CD4-positive, alpha-beta T cell treated with Interleukin-6 at 100 ng/mL for 8 hours (primary cell): ENCODE results near the gene PPM1H.
"Not testable (repeated sequence)": the region's sequence is repeated elsewhere in the genome, so short reads cannot be mapped to it uniquely, and the experiment has no call there.

Experiments
- DNase-seq: peaks from one replicate; pipeline ENCODE4 v3.0.0-alpha.2; 2020; ENCODE audit warnings: mixed read lengths, low spot score

The PPM1H gene

GRCh38 chr12:62767496-62767895 lies 167.5 kb downstream of the PPM1H start:
- DNase-seq = no peak

- DNase-seq = no peak
Measured at GRCh38 chr12:62766496-62766895, 168.5 kb downstream of the PPM1H start.

GRCh38 chr12:62763861-62764645 lies 170.9 kb downstream of the PPM1H start:
- no peak for DNase-seq

GRCh38 chr12:62763312-62763711 lies 171.6 kb downstream of the PPM1H start:
- DNase-seq = no peak

DNA sequence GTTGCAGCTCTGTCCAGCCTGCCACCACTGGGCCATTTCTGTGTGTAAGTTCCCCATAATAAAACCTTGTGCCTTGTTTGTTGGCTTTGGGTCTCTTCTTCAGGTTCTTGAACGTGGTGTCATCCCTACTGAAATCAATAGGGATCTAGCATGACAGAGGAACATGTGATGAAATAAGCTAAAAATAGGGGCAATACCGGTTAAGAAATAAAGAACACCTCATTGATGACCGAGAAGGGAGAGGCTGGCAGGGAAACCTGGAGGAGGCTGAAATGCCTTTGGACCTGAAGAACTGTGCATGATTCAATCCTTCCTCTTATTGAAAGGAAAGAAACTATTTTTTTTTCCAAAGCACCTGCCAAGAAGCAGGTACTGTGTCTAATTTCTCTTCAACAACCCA lies 172.3 kb downstream of the PPM1H start:
- no peak for DNase-seq

DNA sequence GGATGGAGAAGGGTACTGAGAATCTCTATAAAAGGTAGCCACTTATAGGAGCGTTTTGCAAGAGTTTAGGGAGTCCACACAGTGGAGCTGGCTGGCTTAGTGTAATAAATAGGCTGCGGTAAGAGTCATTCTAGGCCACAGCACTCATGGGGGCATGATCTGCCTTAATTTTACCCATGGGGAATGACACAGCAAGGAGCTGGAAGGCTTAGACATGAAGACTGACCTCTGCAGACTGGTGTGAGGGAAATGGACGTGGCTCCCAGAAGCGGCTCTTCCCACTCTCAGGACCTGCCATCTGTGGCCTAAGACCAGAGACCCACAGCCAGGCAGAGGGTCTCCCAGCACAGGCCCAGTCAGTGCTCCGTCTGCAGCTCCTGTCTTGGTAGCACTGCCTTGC lies 173.3 kb downstream of the PPM1H start:
- no peak for DNase-seq

- DNase-seq = no peak
Measured at GRCh38 chr12:62760779-62761178, 174.2 kb downstream of the PPM1H start.

DNA sequence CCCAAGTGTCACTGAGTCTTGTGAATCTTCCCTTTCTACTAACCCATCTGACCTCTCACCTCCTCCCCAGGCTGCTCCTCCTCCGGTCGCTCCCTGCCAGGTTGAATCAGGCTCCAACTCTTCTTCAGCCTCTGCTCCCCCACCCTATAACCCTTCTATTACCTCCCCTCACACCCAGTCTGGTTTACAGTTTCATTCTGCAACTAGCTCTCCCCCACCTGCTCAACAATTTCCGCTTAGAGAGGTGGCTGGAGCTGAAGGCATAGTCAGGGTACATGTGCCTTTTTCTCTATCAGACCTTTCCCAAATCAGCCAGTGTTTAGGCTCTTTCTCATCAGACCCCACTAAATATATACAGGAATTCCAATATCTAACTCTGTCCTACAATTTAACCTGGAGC lies 174.6 kb downstream of the PPM1H start:
- DNase-seq = not testable (repeated sequence)

- no peak for DNase-seq
Measured at GRCh38 chr12:62758216-62758615, 176.7 kb downstream of the PPM1H start.

DNA sequence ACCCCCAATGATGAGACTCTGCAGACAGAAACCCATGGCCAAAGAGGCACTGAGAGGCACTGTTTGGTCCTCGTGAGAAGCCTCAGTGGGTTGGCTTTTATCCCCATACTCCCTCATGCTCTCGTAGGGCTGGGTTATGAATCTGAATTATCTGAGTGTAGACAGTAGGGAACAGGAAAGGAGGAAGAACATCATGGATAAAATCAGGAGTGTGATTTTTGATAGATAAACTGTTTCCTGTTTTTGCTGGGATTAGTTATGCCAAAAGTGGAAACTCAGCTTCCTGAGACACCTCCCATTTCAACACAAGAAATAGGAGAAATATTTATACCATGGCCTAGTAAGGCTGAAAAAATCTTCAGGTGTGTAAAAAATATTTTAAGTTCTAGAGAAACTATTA lies 177.9 kb downstream of the PPM1H start:
- no peak for DNase-seq

- no peak for DNase-seq
Measured at GRCh38 chr12:62754706-62755105, 180.2 kb downstream of the PPM1H start.

- no peak for DNase-seq
Measured at GRCh38 chr12:62751810-62752155, 183.2 kb downstream of the PPM1H start.

DNA sequence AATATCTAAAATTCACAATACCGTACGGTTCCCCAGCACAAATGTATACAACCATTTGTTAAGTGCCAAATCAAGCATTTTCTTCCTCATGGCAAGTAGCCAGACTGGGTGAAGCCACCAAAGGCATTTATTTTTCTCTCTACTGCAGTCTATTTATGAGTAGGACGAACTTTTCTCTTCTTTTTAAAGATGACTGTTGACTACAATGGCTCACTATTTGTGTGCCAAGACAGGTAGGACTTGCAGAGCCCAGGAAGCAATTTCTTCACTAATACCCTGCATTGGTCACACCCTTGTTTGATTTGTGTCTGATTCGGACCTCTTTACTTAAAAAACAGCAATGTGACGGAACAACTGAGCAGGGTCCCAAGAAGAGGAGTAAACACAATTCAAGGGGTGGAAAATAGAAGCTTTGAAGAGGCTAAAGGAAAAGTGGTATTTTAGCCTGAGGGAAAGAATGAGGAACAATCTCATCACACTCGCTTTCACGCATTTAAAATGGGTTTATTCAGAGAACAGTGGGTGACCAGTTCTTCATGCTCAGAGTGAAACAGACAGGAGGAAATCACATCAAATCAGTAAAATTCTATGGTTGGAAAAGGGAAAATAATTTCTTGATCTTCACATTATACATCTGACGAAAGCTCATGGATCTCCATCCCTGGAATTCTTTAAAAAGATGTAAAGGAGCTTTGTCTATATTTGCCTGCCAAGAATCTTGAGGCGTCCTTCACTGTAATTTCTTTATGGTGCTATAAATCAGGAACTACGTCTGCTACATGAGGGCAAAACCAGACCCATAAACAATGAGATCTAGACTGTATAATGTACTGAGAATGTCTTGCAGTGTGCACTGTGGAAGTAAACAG lies 183.8 kb downstream of the PPM1H start:
- DNase-seq = no peak

DNA sequence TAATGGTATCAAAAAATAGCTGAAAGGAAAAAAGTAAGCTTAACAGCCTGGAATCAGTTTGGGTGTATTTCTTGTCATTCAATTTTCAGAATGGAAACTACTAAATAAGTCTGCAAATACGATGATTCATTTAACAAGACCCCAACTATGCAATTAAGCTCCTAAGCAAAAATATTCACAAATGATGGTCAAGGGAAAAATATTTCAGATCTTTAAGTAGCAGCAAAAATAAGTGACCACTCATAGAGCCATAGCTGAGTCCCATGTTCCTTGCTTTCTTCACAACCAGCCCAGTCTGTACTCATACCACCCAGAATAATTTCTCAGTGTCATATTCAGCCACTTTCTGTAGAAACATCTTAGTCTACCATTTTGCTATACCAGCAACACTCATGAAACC lies 185.4 kb downstream of the PPM1H start:
- DNase-seq = no peak

DNA sequence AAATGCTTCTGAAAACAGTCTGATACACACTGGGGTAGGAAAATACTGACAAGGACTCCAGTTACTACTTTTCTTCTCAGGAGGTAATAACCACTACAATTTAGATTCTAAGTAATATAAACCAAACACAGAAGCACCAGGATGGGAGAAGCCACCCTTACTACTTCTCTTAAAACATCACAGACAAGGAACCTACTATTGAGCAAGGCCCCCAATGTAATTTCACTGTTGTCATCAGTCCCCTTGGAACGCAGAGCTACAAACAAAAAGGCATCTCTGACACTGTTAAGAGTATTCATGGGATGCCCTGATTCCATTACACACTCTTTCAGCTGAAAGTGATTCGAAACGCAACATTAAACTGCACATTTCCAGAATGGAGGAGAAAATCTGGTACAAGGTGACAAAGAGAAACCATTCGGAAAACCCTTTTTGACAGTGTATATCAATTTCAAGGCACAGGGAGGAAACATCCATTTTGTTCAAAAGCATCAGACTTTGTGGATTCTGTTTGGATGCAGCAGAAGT lies 185.9 kb downstream of the PPM1H start:
- DNase-seq = no peak

GRCh38 chr12:62744551-62744950 lies 190.4 kb downstream of the PPM1H start:
- DNase-seq = no peak

- no peak for DNase-seq
Measured at GRCh38 chr12:62739266-62740015, 195.5 kb downstream of the PPM1H start.

- DNase-seq = no peak
Measured at GRCh38 chr12:62738616-62739015, 196.3 kb downstream of the PPM1H start.

GRCh38 chr12:62738105-62738504 lies 196.8 kb downstream of the PPM1H start:
- no peak for DNase-seq

DNA sequence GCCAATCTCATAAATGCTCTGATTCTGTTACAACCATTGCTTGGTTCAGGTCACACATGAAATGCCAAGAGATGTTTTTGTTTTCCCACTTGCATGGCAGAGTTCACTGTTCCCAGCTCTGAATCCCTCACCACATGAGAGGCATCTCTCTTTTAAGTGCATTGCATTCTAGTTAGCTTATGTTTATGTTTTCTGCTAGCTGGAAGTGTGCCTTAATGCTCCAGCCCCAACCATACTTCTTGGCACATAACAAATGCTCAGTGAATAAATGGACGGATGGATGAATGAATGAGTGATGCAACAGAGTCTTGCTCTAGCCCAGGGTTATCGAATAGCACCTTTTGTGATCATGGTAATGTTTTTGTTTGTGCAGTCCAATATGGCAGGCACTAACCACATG lies 197.3 kb downstream of the PPM1H start:
- no peak for DNase-seq

DNA sequence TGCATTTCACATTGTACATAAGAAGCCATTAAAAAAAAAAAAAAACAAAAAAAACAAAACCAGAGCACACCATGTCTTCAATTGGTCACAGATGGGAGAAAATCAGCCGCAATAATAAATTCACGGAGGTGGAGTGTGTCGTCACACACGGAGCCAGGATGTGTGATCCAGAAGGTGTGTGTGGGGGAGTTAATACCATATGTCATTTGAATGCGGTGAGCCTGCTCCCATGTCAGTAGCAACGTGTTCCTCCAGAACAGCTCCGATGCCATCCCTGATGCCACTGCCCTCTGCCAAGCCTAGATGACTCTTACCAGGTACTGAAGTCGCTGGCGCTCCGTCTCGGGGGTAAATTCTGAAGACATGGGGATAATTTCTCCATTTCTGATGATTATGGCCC lies 197.8 kb downstream of the PPM1H start:
- DNase-seq = no peak

- DNase-seq = no peak
Measured at GRCh38 chr12:62736596-62736995, 198.4 kb downstream of the PPM1H start.
